GM19238 (cell line): ENCODE measurements around the gene LZTS2.
A peak's percentile ranks its signal among the peaks of the same experiment; 100 is the strongest.

Experiments
- DNase-seq: peaks from one replicate; pipeline ENCODE4 v3.0.0; 2011; ENCODE audit warnings: low spot score; ENCODE audit not compliant: insufficient read length

LZTS2 gene

GRCh38 chr10:100978121-100978900, 21.3 kb upstream of the LZTS2 start:
- no peak for DNase-seq

GRCh38 chr10:100978901-100979195, 20.8 kb upstream of the LZTS2 start:
- DNase-seq: no peak

GRCh38 chr10:100979791-100980272, 19.8 kb upstream of the LZTS2 start:
- no peak for DNase-seq

- DNase-seq: no peak
These were observed 19.3 kb upstream of the LZTS2 start for GRCh38 chr10:100980311-100980710.

- DNase-seq: no peak
These were observed 18.9 kb upstream of the LZTS2 start for GRCh38 chr10:100980711-100981110.

GRCh38 chr10:100981178-100981772, 18.3 kb upstream of the LZTS2 start:
- no peak for DNase-seq

- no peak for DNase-seq
These were observed 16.4 kb upstream of the LZTS2 start for GRCh38 chr10:100982916-100983830.

- DNase-seq: no peak
These were observed 15.5 kb upstream of the LZTS2 start for GRCh38 chr10:100983868-100984671.

- no peak for DNase-seq
These were observed 14.9 kb upstream of the LZTS2 start for GRCh38 chr10:100984672-100985177.

GRCh38 chr10:100985336-100985735, 14.3 kb upstream of the LZTS2 start:
- no peak for DNase-seq

GRCh38 chr10:100986623-100986951, 13.0 kb upstream of the LZTS2 start:
- no peak for DNase-seq

GRCh38 chr10:100986952-100987684, 12.5 kb upstream of the LZTS2 start, which contains the start of the genes MRPL43 and TWNK:
Gene MRPL43, minus strand, starts transcription at chr10:100987497. Its CDS starts 54 bp downstream, at chr10:100987443.
Gene TWNK, plus strand, starts transcription at chr10:100987543. Its CDS starts 668 bp downstream, at chr10:100988211.
- DNase-seq: peak; percentile 95

GRCh38 chr10:100987685-100988049, 11.9 kb upstream of the LZTS2 start:
- no peak for DNase-seq

GRCh38 chr10:100988166-100988565, 11.4 kb upstream of the LZTS2 start:
- no peak for DNase-seq

GRCh38 chr10:100989088-100989487, 10.5 kb upstream of the LZTS2 start:
- DNase-seq: no peak

- DNase-seq: no peak
These were observed 5.5 kb upstream of the LZTS2 start for GRCh38 chr10:100993986-100994708.

GRCh38 chr10:100995181-100995580, 4.4 kb upstream of the LZTS2 start:
- no peak for DNase-seq

- DNase-seq: peak; percentile 63
These were observed 2.8 kb upstream of the LZTS2 start for GRCh38 chr10:100996678-100997359.
